ENCODE results near the gene DICER1.

- TF ChIP-seq, protein P1, sequence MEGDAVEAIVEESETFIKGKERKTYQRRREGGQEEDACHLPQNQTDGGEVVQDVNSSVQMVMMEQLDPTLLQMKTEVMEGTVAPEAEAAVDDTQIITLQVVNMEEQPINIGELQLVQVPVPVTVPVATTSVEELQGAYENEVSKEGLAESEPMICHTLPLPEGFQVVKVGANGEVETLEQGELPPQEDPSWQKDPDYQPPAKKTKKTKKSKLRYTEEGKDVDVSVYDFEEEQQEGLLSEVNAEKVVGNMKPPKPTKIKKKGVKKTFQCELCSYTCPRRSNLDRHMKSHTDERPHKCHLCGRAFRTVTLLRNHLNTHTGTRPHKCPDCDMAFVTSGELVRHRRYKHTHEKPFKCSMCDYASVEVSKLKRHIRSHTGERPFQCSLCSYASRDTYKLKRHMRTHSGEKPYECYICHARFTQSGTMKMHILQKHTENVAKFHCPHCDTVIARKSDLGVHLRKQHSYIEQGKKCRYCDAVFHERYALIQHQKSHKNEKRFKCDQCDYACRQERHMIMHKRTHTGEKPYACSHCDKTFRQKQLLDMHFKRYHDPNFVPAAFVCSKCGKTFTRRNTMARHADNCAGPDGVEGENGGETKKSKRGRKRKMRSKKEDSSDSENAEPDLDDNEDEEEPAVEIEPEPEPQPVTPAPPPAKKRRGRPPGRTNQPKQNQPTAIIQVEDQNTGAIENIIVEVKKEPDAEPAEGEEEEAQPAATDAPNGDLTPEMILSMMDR (IDR thresholded peaks at IDR 0.05), result no peak
- TF ChIP-seq POLR2A (IDR thresholded peaks at IDR 0.05; ENCODE audit: low read depth), result no peak
Observed at GRCh38 chr14:95125221-95125620, 32.1 kb downstream of the DICER1 start.

Measured in esophagus muscularis mucosa (tissue), 3 donors.